Brain pericyte (primary cell): ENCODE results near the gene GAS5.
"Not testable (repeated sequence)": the region's sequence is repeated elsewhere in the genome, so short reads cannot be mapped to it uniquely, and the experiment has no call there.

Experiments used
- DNase-seq: peaks from one replicate; pipeline ENCODE4 v3.0.0-alpha.2; 2012; ENCODE audit warnings: low read depth, low spot score

GAS5 gene

GRCh38 chr1:173870252-173871075 is 2.7 kb upstream of the GAS5 start:
- no peak for DNase-seq

- DNase-seq: no peak
Observed at GRCh38 chr1:173869021-173869359, 1.2 kb upstream of the GAS5 start.

GRCh38 chr1:173868266-173869020 is 654 bp upstream of the GAS5 start, which contains the start of gene ZBTB37:
Gene ZBTB37 (plus strand): TSS chr1:173868380. CDS start chr1:173870226, 1,846 bp downstream.
- no peak for DNase-seq

- DNase-seq: peak; percentile 26
Observed at GRCh38 chr1:173867141-173867752, 542 bp downstream of the GAS5 start.

GRCh38 chr1:173866413-173867115 is 1.2 kb downstream of the GAS5 start:
- no peak for DNase-seq

- DNase-seq: no peak
Observed at GRCh38 chr1:173865468-173866164, 2.2 kb downstream of the GAS5 start.

- DNase-seq: no peak
Observed at GRCh38 chr1:173864179-173864867, 3.5 kb downstream of the GAS5 start.

GRCh38 chr1:173863224-173864161 is 4.3 kb downstream of the GAS5 start:
- DNase-seq: no peak

- DNase-seq: no peak
Observed at GRCh38 chr1:173862769-173863223, 5.0 kb downstream of the GAS5 start.

GRCh38 chr1:173862146-173862768 is 5.5 kb downstream of the GAS5 start:
- DNase-seq: not testable (repeated sequence)

GRCh38 chr1:173861731-173862145 is 6.1 kb downstream of the GAS5 start:
- no peak for DNase-seq

GRCh38 chr1:173860065-173860464 is 7.7 kb downstream of the GAS5 start:
- DNase-seq: no peak

GRCh38 chr1:173859547-173859946 is 8.2 kb downstream of the GAS5 start:
- DNase-seq: not testable (repeated sequence)

GRCh38 chr1:173857363-173857917 is 10.3 kb downstream of the GAS5 start:
- DNase-seq: no peak

GRCh38 chr1:173856903-173857302 is 10.9 kb downstream of the GAS5 start:
- DNase-seq: no peak

- no peak for DNase-seq
Observed at GRCh38 chr1:173856014-173856413, 11.8 kb downstream of the GAS5 start.

- no peak for DNase-seq
Observed at GRCh38 chr1:173853074-173853473, 14.7 kb downstream of the GAS5 start.

- DNase-seq: no peak
Observed at GRCh38 chr1:173852105-173852504, 15.7 kb downstream of the GAS5 start.

- DNase-seq: no peak
Observed at GRCh38 chr1:173832748-173833147, 35.0 kb downstream of the GAS5 start.
